ENCODE results near the gene HELZ. TPM values are rescaled to one million over a fixed set of nuclear protein-coding genes. Genes with fewer than 3 reads are reported as not detected.

HELZ gene
- total and polyA plus RNA-seq, 2 donors from 2014 or later, result 2.8 to 58.8 TPM

- Histone ChIP-seq H3K27me3 (ENCODE audit: control insufficient read depth, insufficient read depth, low read length) (no peaks in the 10 kb centered on the region), H3K4me3 (ENCODE audit: low read length in 3 of 3) (no peak overlapping the region), H3K4me1 (ENCODE audit: control insufficient read depth in 2 of 3, insufficient read depth in 2 of 3, low read depth in 1 of 3, low read length in 3 of 3) (no peaks in the 10 kb centered on the region), H3K27ac (ENCODE audit: low read depth in 2 of 2, low read length in 2 of 2) (no peak overlapping the region), H3K9me3 (ENCODE audit: control insufficient read depth in 2 of 3, insufficient read depth in 1 of 3, low read length in 3 of 3) (no peaks in the 10 kb centered on the region), H3K9ac (ENCODE audit: low read length in 3 of 3) (no peak overlapping the region), H3K36me3 (ENCODE audit: control insufficient read depth in 2 of 3, insufficient read depth in 3 of 3, low read length in 3 of 3) (no peaks in the 10 kb centered on the region)
- FAIRE-seq, result no peak
- no peak for DNase-seq
- no peak for TF ChIP-seq CTCF (IDR thresholded peaks at IDR 0.05; ENCODE audit: borderline replicate concordance, extremely low read depth, insufficient read depth)
- intact Hi-C loops (cut with DNase I), result no loop called here
Measured at GRCh38 chr17:67088639-67089038, 156.4 kb downstream of the HELZ start.

- Histone ChIP-seq H3K36me3 (ENCODE audit: control insufficient read depth in 2 of 3, insufficient read depth in 3 of 3, low read length in 3 of 3) (no peaks in the 10 kb centered on the region), H3K27me3 (ENCODE audit: control insufficient read depth, insufficient read depth, low read length) (no peaks in the 10 kb centered on the region), H3K27ac (ENCODE audit: low read depth in 2 of 2, low read length in 2 of 2) (no peak overlapping the region), H3K9me3 (ENCODE audit: control insufficient read depth in 2 of 3, insufficient read depth in 1 of 3, low read length in 3 of 3) (no peaks in the 10 kb centered on the region), H3K9ac (ENCODE audit: low read length in 3 of 3) (no peak overlapping the region), H3K4me3 (ENCODE audit: low read length in 3 of 3) (no peak overlapping the region), H3K4me1 (ENCODE audit: control insufficient read depth in 2 of 3, insufficient read depth in 2 of 3, low read depth in 1 of 3, low read length in 3 of 3) (no peaks in the 10 kb centered on the region)
- DNase-seq (no peak), FAIRE-seq (no peak)
- intact Hi-C loops (cut with DNase I), result no loop called here
- no peak for TF ChIP-seq CTCF (IDR thresholded peaks at IDR 0.05; ENCODE audit: borderline replicate concordance, extremely low read depth, insufficient read depth)
Measured at GRCh38 chr17:67085406-67085805, 159.6 kb downstream of the HELZ start.

- Histone ChIP-seq H3K27ac (ENCODE audit: low read depth in 2 of 2, low read length in 2 of 2) (no peak overlapping the region), H3K9ac (ENCODE audit: low read length in 3 of 3) (no peak overlapping the region), H3K27me3 (ENCODE audit: control insufficient read depth, insufficient read depth, low read length) (no peaks in the 10 kb centered on the region), H3K4me1 (ENCODE audit: control insufficient read depth in 2 of 3, insufficient read depth in 2 of 3, low read depth in 1 of 3, low read length in 3 of 3) (no peaks in the 10 kb centered on the region), H3K4me3 (ENCODE audit: low read length in 3 of 3) (no peak overlapping the region), H3K9me3 (ENCODE audit: control insufficient read depth in 2 of 3, insufficient read depth in 1 of 3, low read length in 3 of 3) (no peaks in the 10 kb centered on the region), H3K36me3 (ENCODE audit: control insufficient read depth in 2 of 3, insufficient read depth in 3 of 3, low read length in 3 of 3) (peaks cover 2 to 5% (median 3%) of the 10 kb centered on the region in 3 donors)
- intact Hi-C loops (cut with DNase I), result no loop called here
- no peak for TF ChIP-seq CTCF (IDR thresholded peaks at IDR 0.05; ENCODE audit: borderline replicate concordance, extremely low read depth, insufficient read depth)
- DNase-seq (no peak), FAIRE-seq (no peak)
Measured at GRCh38 chr17:67082107-67082506, 162.9 kb downstream of the HELZ start.

- H3K4me3 ChIP-seq (ENCODE audit: low read length in 3 of 3), result no peak overlapping the region
- H3K9ac ChIP-seq (ENCODE audit: low read length in 3 of 3), result no peak overlapping the region
- H3K4me1 ChIP-seq (ENCODE audit: control insufficient read depth in 2 of 3, insufficient read depth in 2 of 3, low read depth in 1 of 3, low read length in 3 of 3), result no peaks in the 10 kb centered on the region
- intact Hi-C loops (cut with DNase I), result no loop called here
- no peak for FAIRE-seq
- no peak for TF ChIP-seq CTCF (IDR thresholded peaks at IDR 0.05; ENCODE audit: borderline replicate concordance, extremely low read depth, insufficient read depth)
- peaks cover 3 to 6% (median 5%) of the 10 kb centered on the region in 3 donors for H3K36me3 ChIP-seq (ENCODE audit: control insufficient read depth in 2 of 3, insufficient read depth in 3 of 3, low read length in 3 of 3)
- H3K9me3 ChIP-seq (ENCODE audit: control insufficient read depth in 2 of 3, insufficient read depth in 1 of 3, low read length in 3 of 3), result no peaks in the 10 kb centered on the region
- DNase-seq, result no peak
- H3K27me3 ChIP-seq (ENCODE audit: control insufficient read depth, insufficient read depth, low read length), result no peaks in the 10 kb centered on the region
- H3K27ac ChIP-seq (ENCODE audit: low read depth in 2 of 2, low read length in 2 of 2), result no peak overlapping the region
Measured at GRCh38 chr17:67080804-67081203, 164.2 kb downstream of the HELZ start.

Data from kidney (tissue), 14 donors.